ENCODE data around the gene RIF1. TPM values are rescaled to one million over a fixed set of nuclear protein-coding genes. Genes with fewer than 3 reads are reported as not detected.

Gene RIF1
- total RNA-seq, 6 donors from 2014 or later = 14.1 to 51.7 (median 29.2) TPM

DNA sequence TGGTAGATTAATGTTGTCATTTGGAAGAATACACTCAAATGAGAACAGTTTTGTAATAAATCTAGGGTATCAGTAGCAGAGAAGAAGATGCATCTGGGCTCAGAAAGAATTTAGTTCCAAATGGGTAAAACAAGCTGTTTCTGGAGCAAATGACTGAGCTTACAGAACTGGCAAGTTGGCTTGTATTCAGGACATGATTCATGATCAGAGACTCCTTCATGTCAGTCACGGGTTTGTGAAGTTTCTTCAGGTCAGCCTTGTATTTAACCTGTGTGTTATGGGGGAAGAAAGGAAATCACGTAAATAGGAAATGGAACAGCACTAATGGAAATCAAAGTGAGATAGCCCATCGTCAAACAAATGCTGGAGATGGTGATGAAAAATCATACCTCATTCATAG, 109.1 kb downstream of the RIF1 start:
- ATAC-seq (ENCODE audit: low FRiP score in 2 of 2) = no peak
- TF ChIP-seq POLR2AphosphoS5 (IDR thresholded peaks at IDR 0.05) (no peak), EP300 (IDR thresholded peaks at IDR 0.05) (no peak), POLR2A (IDR thresholded peaks at IDR 0.05) (no peak), CTCF (IDR thresholded peaks at IDR 0.05) (no peak)
- H3K27ac ChIP-seq = no peak overlapping the region
- no peaks in the 10 kb centered on the region for H3K9me3 ChIP-seq
- H3K27me3 ChIP-seq = no peaks in the 10 kb centered on the region
- H3K36me3 ChIP-seq = no peaks in the 10 kb centered on the region
- H3K4me1 ChIP-seq = no peaks in the 10 kb centered on the region
- DNase-seq = no peak
- WGBS, 2 donors = 87 to 90% methylated on average over 3 of the region's 3 CpGs
- H3K4me3 ChIP-seq = no peak overlapping the region

GRCh38 chr2:151520976-151521375, 111.3 kb downstream of the RIF1 start:
- no peaks in the 10 kb centered on the region for H3K4me1 ChIP-seq
- TF ChIP-seq CTCF (IDR thresholded peaks at IDR 0.05) = no peak
- TF ChIP-seq POLR2AphosphoS5 (IDR thresholded peaks at IDR 0.05) = no peak
- no peak for TF ChIP-seq EP300 (IDR thresholded peaks at IDR 0.05)
- TF ChIP-seq POLR2A (IDR thresholded peaks at IDR 0.05) = no peak
- no peaks in the 10 kb centered on the region for H3K27me3 ChIP-seq
- DNase-seq (no peak), ATAC-seq (ENCODE audit: low FRiP score in 2 of 2) (no peak)
- no peak overlapping the region for H3K27ac ChIP-seq
- H3K36me3 ChIP-seq = no peaks in the 10 kb centered on the region
- WGBS, 2 donors = 63 to 64% methylated on average over 1 of the region's 1 CpG
- H3K4me3 ChIP-seq = no peak overlapping the region
- no peaks in the 10 kb centered on the region for H3K9me3 ChIP-seq

- no peak overlapping the region for H3K27ac ChIP-seq
- DNase-seq = no peak
- TF ChIP-seq POLR2AphosphoS5 (IDR thresholded peaks at IDR 0.05) = no peak
- TF ChIP-seq CTCF (IDR thresholded peaks at IDR 0.05) = no peak
- no peaks in the 10 kb centered on the region for H3K36me3 ChIP-seq
- whole genome bisulfite sequencing, 2 donors = 86 to 94% methylated on average over 7 of the region's 7 CpGs
- no peak overlapping the region for H3K4me3 ChIP-seq
- ATAC-seq (ENCODE audit: low FRiP score in 2 of 2) = no peak
- no peaks in the 10 kb centered on the region for H3K9me3 ChIP-seq
- no peaks in the 10 kb centered on the region for H3K4me1 ChIP-seq
- no peaks in the 10 kb centered on the region for H3K27me3 ChIP-seq
Observed at GRCh38 chr2:151522556-151522955, 112.9 kb downstream of the RIF1 start.

DNA sequence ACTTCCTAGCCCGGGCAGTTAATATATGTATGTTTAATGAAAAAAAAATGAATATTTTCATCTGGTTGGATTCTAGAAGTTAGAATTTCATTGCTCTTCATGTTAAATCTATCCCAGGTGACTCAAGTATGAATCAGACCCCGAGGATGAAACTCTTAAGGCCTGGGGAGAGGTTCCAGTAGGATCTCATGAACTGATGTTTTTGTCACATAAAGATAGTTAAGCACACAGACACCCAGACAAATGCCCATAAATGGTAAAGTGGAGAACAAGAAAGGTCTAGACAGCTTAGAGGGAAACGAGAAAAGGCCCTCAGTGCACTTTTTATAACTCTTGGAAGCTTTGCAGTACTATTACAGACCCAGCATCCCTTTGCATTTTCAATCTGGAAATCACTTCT, 114.1 kb downstream of the RIF1 start:
- WGBS, 2 donors = 92 to 93% methylated on average over 3 of the region's 3 CpGs
- H3K4me1 ChIP-seq = no peaks in the 10 kb centered on the region
- no peaks in the 10 kb centered on the region for H3K9me3 ChIP-seq
- H3K4me3 ChIP-seq = no peak overlapping the region
- H3K27me3 ChIP-seq = no peaks in the 10 kb centered on the region
- TF ChIP-seq POLR2AphosphoS5 (IDR thresholded peaks at IDR 0.05) (no peak), POLR2A (IDR thresholded peaks at IDR 0.05) (no peak)
- no peak overlapping the region for H3K27ac ChIP-seq
- DNase-seq (no peak), ATAC-seq (ENCODE audit: low FRiP score in 2 of 2) (no peak)
- no peaks in the 10 kb centered on the region for H3K36me3 ChIP-seq

- no peaks in the 10 kb centered on the region for H3K27me3 ChIP-seq
- no peak for ATAC-seq (ENCODE audit: low FRiP score in 2 of 2)
- TF ChIP-seq POLR2AphosphoS5 (IDR thresholded peaks at IDR 0.05) (no peak), CTCF (IDR thresholded peaks at IDR 0.05) (no peak), POLR2A (IDR thresholded peaks at IDR 0.05) (no peak), EP300 (IDR thresholded peaks at IDR 0.05) (no peak)
- no peaks in the 10 kb centered on the region for H3K9me3 ChIP-seq
- no peak overlapping the region for H3K27ac ChIP-seq
- DNase-seq = peak in 1 of 2 donors; percentile 21
- no peaks in the 10 kb centered on the region for H3K36me3 ChIP-seq
- WGBS, 2 donors = 70 to 78% methylated on average over 7 to 9 of the region's 9 CpGs
- no peak overlapping the region for H3K4me3 ChIP-seq
- no peaks in the 10 kb centered on the region for H3K4me1 ChIP-seq
Observed at GRCh38 chr2:151525821-151526373, 116.2 kb downstream of the RIF1 start.

All from upper lobe of left lung (tissue), 6 donors.